IPS DF 4.7 (cell line): ENCODE data around the gene PPP1R10.

Source experiments
- DNase-seq: peaks from one replicate; pipeline ENCODE4 v3.0.0-alpha.2; 2013; ENCODE audit warnings: low spot score; ENCODE audit errors: extremely low read depth

PPP1R10 gene

DNA sequence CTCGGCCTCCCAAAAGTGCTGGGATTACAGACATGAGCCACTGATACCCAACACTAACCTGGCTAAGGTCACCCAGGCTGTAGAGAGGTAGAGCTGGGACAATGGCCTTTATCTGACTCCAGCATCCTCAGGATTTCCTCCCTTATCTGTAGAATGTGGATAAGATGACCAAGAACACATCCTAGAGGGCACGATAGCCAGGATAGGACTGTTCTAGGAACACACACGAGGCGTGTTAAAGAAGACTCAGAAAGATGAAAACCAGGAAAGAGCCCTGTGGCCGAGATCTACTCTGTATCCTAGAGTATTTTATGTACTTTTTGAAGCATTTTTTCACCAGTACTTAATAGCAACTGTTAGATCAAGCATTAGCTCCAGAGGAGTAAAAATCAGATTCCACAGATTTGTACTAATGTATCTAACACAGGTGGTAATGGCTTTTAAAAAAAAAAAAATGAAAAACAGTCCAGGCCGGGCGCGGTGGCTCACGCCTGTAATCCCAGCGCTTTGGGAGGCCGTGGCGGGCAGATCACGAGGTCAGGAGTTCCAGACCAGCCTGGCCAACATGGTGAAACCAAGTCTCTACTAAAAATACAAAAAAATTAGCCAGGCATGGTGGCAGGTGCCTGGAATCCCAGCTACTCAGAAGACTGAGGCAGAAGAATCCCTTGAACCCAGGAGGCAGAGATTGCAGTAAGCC is 17.3 kb downstream of the PPP1R10 start:
- DNase-seq: no peak

DNA sequence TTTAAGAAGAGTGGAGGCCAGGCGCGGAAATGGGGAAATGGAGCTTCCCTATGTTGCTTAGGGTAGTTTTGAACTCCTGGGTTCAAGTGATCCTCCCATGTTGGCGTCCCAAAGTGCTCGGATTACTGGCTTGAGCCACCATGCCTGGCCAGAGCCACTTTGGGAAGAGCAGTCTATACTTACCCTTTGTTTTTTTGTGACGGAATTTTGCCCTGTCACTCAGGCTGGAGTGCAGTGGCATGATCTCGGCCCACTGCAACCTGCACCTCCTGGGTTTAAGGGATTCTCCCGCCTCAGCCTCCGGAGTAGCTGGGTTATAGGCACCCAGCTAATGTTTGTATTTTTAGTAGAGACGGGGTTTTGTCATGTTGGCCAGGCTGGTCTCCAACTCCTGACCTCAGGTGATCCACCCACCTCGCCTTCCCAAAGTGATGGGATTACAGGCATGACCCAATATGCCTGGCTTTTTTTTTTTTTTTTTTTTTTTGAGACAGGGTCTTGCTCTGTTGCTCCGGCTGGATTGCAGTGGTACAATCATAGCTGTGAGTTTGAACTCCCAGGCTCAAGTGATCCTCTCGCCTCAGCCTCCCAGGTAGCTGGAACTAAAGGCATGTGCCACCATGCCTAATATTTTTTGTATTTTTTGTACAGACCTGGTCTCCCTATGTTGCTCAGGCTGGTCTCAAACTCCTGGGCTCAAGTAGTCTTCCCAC is 18.0 kb downstream of the PPP1R10 start:
- DNase-seq: no peak

GRCh38 chr6:30597315-30598144 is 19.5 kb downstream of the PPP1R10 start:
- peak; percentile 82 for DNase-seq

GRCh38 chr6:30592287-30592686 is 24.8 kb downstream of the PPP1R10 start:
- no peak for DNase-seq

- no peak for DNase-seq
Measured at GRCh38 chr6:30591008-30591407, 26.0 kb downstream of the PPP1R10 start.

- no peak for DNase-seq
Measured at GRCh38 chr6:30590509-30590908, 26.5 kb downstream of the PPP1R10 start.

DNA sequence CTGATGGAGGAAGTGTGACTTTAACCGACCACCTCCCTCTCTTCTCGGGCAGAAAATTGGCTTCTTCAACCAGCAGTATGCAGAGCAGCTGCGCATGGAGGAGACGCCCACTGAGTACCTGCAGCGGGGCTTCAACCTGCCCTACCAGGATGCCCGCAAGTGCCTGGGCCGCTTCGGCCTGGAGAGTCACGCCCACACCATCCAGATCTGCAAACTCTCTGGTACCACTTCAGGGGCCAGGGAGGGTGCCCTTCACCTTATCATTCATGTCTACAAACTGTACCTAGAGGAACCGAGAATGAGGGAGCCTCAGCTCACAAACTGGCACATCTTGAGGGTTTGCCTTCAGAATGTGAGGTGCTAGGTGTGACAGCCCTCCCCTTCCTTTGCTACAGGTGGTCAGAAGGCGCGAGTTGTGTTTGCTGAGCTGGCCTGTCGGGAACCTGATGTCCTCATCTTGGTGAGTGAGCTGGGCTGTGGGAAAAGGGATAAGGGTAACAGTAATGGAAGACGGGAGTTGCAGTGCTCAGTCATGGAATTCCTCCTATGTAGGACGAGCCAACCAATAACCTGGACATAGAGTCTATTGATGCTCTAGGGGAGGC is 27.2 kb downstream of the PPP1R10 start:
- no peak for DNase-seq

DNA sequence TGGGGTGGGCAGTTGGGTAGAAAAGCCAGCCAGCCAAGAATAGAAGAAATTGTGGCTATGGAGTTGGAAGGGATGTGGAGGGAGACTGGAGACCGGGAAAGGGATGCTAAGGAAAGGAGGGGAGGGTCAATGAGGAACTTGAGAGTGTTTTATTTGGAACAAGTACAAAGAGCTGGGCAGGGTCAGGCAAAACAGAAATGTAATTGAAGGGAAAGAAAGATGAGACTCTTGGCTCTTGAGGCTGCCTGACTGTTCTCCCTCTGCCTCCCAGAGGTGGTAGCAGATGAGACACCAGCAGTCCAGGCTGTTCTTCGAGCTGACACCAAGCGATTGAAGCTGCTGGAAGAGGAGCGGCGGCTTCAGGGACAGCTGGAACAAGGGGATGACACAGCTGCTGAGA is 33.1 kb downstream of the PPP1R10 start:
- no peak for DNase-seq

DNA sequence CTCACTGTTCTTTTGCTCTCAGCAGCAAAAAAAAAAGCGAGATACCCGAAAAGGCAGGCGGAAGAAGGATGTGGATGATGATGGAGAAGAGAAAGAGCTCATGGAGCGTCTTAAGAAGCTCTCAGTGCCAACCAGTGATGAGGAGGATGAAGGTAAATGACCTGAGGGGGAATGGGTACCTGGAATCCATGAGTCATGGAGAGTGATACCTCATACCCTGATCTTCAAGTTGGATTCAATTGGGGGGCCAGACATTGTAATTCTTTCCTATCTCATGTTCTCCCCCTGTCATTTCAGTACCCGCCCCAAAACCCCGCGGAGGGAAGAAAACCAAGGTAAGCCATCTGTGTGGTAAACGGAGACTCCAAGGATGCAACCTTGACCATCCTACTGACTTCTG is 39.0 kb downstream of the PPP1R10 start:
- no peak for DNase-seq

DNA sequence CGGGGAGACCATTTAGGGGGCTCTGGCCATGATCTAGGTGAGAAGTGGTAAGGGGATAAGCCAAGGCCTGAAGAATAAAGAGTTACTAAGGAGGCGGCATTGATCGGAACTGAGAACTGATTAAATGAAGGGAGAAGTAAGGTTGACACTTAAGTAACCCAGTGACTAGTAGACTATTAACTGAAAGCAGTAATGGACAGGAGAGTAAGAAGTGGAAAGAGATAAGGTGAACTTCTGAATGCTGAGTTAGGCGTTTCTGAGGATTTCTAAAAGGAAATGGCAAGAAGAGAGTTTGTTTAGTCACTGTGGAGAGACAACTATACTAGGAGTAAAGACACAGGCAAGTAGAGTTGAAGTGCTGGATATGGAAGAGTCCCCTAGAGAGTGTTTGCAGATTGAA is 43.9 kb downstream of the PPP1R10 start:
- DNase-seq: no peak

GRCh38 chr6:30572148-30572547 is 44.9 kb downstream of the PPP1R10 start:
- DNase-seq: no peak

GRCh38 chr6:30571762-30572082 is 45.3 kb downstream of the PPP1R10 start:
- DNase-seq: no peak

GRCh38 chr6:30571075-30571761 is 45.8 kb downstream of the PPP1R10 start, which contains the start of gene ABCF1:
Gene ABCF1, plus strand, starts transcription at chr6:30571442. Its CDS starts 46 bp downstream, at chr6:30571488.
- peak; percentile 76 for DNase-seq

DNA sequence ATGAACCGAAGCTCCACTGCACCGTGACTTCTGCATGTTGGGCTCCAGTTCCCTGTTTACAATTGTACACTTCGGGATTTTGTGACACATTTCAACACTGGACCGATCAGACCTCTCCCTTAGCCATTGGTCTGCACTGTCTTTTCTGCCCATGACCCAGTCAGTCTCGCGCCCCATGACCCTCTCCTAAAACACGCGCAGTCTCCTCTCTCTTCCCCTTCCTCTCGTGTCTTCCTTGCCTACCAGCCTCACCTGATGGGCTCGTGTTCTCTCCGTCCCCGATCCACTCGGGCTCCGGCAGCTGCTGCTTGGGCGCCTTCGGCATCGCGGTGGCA is 46.3 kb downstream of the PPP1R10 start:
- DNase-seq: no peak

DNA sequence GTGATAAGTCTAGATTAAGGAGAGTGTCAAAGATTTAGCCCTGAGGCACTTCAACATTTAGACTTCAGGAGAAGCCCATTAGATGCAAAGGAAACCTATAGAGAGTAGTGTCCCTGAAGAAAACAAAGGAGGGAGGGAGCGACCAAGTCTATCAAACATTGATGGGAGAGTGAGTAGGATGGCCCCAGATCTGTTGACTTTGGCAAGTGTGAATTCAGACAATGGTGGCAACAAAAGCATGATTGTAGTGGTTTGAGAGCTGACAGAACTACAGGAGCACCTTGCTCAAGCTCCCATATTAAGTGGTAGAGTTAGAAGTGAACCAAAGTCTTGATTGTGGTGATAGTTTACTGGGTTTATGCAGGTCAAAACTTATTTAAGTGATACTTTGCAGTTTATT is 46.8 kb downstream of the PPP1R10 start:
- DNase-seq: no peak

DNA sequence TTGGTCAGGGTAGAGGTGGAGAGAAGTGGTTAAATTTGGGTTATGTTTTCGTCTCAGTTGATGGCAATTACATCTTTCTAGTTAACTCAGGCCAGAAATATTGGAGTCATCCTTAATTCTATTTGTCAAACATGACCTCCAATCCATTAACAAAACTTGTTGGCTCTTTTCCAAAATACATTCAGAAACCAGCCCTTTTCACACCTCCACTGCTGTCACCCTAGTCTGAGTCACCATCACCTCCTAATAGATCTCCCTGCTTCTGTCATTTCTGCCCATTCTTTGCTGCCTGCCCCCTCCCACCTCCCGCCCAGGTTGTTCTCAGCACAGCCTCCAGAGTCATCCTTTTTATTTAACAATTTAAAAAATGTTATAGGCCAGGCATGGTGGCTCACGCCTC is 48.8 kb downstream of the PPP1R10 start:
- no peak for DNase-seq

- no peak for DNase-seq
Measured at GRCh38 chr6:30565772-30566171, 51.3 kb downstream of the PPP1R10 start.

- no peak for DNase-seq
Measured at GRCh38 chr6:30564114-30564513, 52.9 kb downstream of the PPP1R10 start.

DNA sequence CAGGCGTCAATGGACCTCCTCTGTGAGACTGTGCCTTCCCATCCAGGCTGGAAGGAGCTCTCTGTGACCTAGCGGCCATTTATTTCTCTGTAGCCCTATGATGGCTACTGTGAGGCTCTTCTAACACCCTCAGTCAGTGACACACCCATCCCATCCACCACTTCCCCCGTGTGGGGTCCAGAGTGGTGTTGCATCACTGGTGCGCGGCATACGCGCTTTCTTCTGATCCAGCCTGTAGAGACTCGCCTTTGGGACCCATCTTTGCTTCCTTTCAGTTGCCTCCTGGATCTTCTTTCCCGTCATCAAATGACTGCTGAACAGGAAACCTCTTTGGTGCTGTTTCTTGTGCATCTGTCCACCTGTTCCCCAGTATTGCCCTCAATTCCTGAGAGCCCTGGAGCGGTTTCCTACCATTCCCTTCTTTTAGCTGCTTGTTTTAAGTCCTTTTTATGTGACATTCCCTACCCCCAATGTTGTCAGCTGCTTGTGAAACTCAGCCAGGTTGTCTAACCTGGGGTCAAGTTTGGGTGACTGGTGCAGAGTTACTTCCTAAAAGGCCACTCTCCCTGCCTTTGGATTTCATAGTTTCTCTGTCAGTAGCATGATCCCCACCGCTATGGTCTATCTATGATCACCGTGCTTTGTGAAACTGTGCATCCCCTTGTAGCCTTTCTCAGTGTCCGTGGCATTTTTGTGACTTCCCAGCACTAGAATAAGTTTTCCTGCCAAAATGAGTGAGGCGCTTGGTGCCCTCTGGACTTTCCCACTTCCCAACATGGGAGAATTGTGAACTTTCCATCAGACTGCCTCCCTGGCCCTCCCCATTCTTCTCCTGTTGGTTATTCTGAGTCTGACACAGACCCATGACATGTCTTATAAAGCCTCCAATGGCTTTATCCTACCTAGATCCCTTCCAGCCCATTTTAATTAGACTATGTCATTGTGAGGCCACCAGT is 54.3 kb downstream of the PPP1R10 start:
- no peak for DNase-seq

- DNase-seq: no peak
Measured at GRCh38 chr6:30560930-30561329, 56.1 kb downstream of the PPP1R10 start.
